Osteoblast (primary cell): ENCODE measurements around the gene ADCY1. TPM values are rescaled to one million over a fixed set of nuclear protein-coding genes. Genes with fewer than 3 reads are reported as not detected.

Experiments
- DNase-seq: peaks from one replicate; pipeline ENCODE4 v3.0.0; 2011; ENCODE audit warnings: low spot score, mixed read lengths; ENCODE audit not compliant: insufficient read length; ENCODE audit errors: missing footprints
- H2AFZ ChIP-seq: 2 replicates; pipeline ENCODE4 v1.6.0; 2011; ENCODE audit warnings: mild to moderate bottlenecking, low read length
- H3K27ac ChIP-seq: 2 replicates; pipeline ENCODE4 v1.5.1; 2011; ENCODE audit warnings: mild to moderate bottlenecking, low read depth, low read length, moderate library complexity
- H3K27me3 ChIP-seq: 2 replicates; pipeline ENCODE4 v1.6.0; 2012; ENCODE audit warnings: mild to moderate bottlenecking, control low read depth, inconsistent platforms, low read length, moderate library complexity; ENCODE audit not compliant: insufficient read depth
- H3K36me3 ChIP-seq: 2 replicates; pipeline ENCODE4 v1.5.1; 2011; ENCODE audit warnings: mild to moderate bottlenecking, low read length, control low read depth, moderate library complexity; ENCODE audit not compliant: insufficient read depth
- H3K4me1 ChIP-seq: 2 replicates; pipeline ENCODE4 v1.5.1; 2011; ENCODE audit warnings: mild to moderate bottlenecking, low read length, control low read depth, moderate library complexity; ENCODE audit not compliant: insufficient read depth
- H3K4me2 ChIP-seq: 2 replicates; pipeline ENCODE4 v1.6.0; 2011; ENCODE audit warnings: mild to moderate bottlenecking, low read length; ENCODE audit not compliant: insufficient read depth
- H3K4me3 ChIP-seq: fragments of 200-600 bp; sonication (generic); 3 replicates; pipeline ENCODE4 v1.5.1; 2012; ENCODE audit warnings: mild to moderate bottlenecking, low read length, inconsistent platforms; ENCODE audit not compliant: insufficient read depth
- H3K79me2 ChIP-seq: 2 replicates; pipeline ENCODE4 v1.6.0; 2012; ENCODE audit warnings: mild to moderate bottlenecking, low read length, control low read depth, inconsistent platforms; ENCODE audit not compliant: insufficient read depth
- H3K9me3 ChIP-seq: 2 replicates; pipeline ENCODE4 v1.5.1; 2011; ENCODE audit warnings: low read depth, low read length, control low read depth
- H4K20me1 ChIP-seq: 2 replicates; pipeline ENCODE4 v1.6.0; 2012; ENCODE audit warnings: mild to moderate bottlenecking, low read length, control low read depth; ENCODE audit not compliant: insufficient read depth
- total RNA-seq: library from RNA; depleted of rRNA; stranded (reverse); fragments of >200 nt; gene quantifications from 2 replicates; pipeline ENCODE4 v1.2.3, GENCODE V29; 2012
- TF ChIP-seq, protein P1 (sequence below): IDR thresholded peaks from 2 replicates; pipeline ENCODE4 v1.5.1; 2011; ENCODE audit warnings: mild to moderate bottlenecking, low read depth, low read length, moderate library complexity; ENCODE audit errors: extremely low read depth

ADCY1 gene
- total RNA-seq, 1 donor: 1.1 TPM

DNA sequence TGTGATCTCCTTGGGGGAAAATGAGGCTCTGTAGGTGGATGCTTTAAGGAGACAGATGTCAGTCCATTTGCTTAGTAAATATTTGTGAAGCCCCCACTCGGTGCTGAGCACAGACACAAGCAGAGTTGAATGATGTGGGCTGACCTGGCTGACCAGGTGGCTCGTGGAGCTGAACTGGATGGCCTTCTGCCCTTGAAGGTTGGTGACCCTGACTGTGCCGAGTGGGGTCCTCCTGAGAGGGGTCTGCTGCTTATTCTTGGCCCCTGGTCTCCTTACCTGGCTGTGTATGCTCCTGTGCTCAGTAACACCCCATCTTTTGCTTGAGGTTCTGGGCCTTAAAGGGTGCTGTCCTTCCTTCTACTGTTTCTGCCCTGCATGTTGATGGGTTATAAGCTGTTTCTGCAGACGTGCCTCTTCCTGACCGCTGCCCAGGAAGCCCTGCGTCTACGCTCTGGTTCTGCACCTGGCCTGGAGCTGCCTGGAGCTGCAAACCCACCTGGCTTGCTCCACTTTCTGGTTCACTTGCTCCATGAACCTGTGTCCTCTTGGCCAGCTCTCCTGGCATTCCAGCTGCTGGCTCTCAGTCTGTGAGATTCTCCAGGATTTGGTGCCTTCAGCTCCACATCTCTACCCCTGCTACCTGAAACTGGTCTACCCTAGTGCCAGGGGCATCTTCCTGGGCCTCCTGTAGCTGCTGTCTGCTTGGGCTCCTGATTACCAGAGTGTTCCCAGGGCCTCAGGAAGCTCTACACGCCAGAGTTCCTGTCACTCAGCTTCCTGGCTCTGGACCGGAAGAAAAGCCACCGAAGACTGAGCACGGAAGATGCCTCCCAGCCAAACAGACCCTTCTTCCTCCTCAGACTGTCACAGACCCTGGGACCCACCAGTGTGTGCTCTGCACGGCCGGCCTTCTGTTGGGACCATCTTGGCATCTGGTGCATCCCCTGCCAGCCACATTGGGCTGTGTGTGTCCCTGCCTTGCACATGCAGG, 76.5 kb downstream of the ADCY1 start:
- H2AFZ ChIP-seq: no peak overlapping the region
- H3K36me3 ChIP-seq: no peaks in the 10 kb centered on the region
- H3K27me3 ChIP-seq: peaks cover 3% of the 10 kb centered on the region
- TF ChIP-seq, protein P1, sequence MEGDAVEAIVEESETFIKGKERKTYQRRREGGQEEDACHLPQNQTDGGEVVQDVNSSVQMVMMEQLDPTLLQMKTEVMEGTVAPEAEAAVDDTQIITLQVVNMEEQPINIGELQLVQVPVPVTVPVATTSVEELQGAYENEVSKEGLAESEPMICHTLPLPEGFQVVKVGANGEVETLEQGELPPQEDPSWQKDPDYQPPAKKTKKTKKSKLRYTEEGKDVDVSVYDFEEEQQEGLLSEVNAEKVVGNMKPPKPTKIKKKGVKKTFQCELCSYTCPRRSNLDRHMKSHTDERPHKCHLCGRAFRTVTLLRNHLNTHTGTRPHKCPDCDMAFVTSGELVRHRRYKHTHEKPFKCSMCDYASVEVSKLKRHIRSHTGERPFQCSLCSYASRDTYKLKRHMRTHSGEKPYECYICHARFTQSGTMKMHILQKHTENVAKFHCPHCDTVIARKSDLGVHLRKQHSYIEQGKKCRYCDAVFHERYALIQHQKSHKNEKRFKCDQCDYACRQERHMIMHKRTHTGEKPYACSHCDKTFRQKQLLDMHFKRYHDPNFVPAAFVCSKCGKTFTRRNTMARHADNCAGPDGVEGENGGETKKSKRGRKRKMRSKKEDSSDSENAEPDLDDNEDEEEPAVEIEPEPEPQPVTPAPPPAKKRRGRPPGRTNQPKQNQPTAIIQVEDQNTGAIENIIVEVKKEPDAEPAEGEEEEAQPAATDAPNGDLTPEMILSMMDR: no peak
- no peaks in the 10 kb centered on the region for H3K79me2 ChIP-seq
- no peaks in the 10 kb centered on the region for H4K20me1 ChIP-seq
- no peak overlapping the region for H3K27ac ChIP-seq
- no peak overlapping the region for H3K4me2 ChIP-seq
- H3K4me1 ChIP-seq: no peaks in the 10 kb centered on the region
- H3K4me3 ChIP-seq: no peak overlapping the region
- no peaks in the 10 kb centered on the region for H3K9me3 ChIP-seq
- no peak for DNase-seq

DNA sequence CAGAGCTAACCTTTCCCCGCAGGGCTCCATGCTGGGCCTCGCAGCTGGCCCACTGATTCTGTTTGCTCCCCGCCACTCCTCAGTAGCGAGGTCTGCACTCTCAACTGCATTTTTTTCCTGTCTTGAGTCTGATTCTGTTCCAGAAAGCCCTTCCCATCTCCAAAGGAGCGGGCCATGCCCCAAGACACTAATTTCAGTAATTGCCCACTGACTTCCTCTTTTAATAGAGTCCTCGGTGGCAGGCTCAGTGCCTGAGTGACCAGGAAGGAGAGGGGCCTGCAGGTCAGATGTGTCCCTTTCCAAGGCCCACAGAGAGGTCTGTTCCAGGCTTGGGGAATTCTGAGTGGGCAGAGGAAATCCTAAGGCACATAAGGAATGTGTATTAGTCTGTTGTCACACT, 77.4 kb downstream of the ADCY1 start:
- no peak for DNase-seq
- Histone ChIP-seq H3K27ac (no peak overlapping the region), H2AFZ (no peak overlapping the region), H3K79me2 (no peaks in the 10 kb centered on the region), H3K4me2 (no peak overlapping the region), H3K4me3 (no peak overlapping the region), H3K27me3 (peaks cover 3% of the 10 kb centered on the region), H3K9me3 (no peaks in the 10 kb centered on the region), H3K4me1 (no peaks in the 10 kb centered on the region), H3K36me3 (no peaks in the 10 kb centered on the region), H4K20me1 (no peaks in the 10 kb centered on the region)
- TF ChIP-seq, protein P1: no peak

DNA sequence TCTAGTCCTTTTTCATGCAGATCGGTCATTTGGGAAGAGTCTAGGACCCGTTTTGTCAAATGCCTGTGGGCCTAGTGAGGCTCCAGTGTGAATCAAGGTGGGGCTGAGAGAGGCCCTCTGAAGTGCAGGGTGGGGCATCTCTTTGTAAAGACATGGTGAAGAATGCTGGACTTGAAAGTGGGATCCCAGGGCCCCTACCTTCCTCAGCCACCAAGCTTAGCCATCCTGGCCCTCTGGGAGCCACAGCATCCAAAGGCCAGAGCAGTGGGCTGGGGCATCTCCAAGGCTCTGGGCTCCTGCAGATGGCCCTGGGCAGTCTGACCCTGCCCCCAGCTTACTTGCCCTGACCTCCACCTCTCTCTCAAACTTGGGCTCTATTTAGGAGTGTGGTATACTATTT, 78.5 kb downstream of the ADCY1 start:
- Histone ChIP-seq H3K4me2 (no peak overlapping the region), H4K20me1 (no peaks in the 10 kb centered on the region), H3K79me2 (no peaks in the 10 kb centered on the region), H3K9me3 (no peaks in the 10 kb centered on the region), H3K27ac (no peak overlapping the region), H2AFZ (no peak overlapping the region), H3K4me1 (no peaks in the 10 kb centered on the region), H3K36me3 (no peaks in the 10 kb centered on the region), H3K27me3 (peaks cover 3% of the 10 kb centered on the region), H3K4me3 (no peak overlapping the region)
- DNase-seq: no peak
- TF ChIP-seq, protein P1: no peak

DNA sequence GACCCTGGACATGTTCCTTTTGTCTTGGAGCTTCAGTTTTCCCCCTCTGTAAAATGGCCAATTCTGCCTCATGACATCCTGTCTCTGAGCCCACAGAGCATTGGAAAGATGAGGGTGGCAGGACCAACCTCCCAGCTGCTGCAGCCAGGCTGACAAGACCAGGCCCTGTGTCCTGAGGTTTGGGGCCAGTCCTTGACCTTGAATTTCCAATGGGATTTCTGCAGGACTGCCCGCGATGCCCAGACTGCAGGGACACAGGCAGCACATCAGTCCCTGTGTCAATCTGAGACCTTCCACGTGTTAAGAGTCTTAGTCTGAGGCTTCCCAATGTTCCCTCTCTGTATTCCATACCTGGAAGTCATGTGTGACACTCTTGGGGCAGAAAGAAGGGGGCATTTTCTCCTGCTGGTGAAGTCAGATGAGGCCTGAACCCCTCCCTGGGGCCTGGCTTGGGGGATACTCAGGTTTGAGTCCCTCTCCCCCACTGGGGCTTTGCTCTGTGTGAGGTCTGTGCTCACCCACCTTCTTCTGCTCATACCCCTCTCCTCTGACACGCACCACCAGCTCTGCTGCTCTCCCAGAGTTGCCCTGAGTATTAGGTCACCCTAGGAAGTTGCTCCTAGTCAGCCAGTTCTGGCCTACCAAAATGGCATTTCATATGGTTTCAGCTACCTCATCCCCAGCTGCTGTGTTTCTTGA, 79.2 kb downstream of the ADCY1 start:
- Histone ChIP-seq H3K4me2 (no peak overlapping the region), H3K27me3 (peaks cover 2% of the 10 kb centered on the region), H3K79me2 (no peaks in the 10 kb centered on the region), H3K9me3 (no peaks in the 10 kb centered on the region), H3K4me3 (no peak overlapping the region), H3K36me3 (no peaks in the 10 kb centered on the region), H3K4me1 (no peaks in the 10 kb centered on the region), H2AFZ (no peak overlapping the region), H4K20me1 (no peaks in the 10 kb centered on the region), H3K27ac (no peak overlapping the region)
- TF ChIP-seq, protein P1: no peak
- no peak for DNase-seq
